GM12875 (cell line): Measurements from ENCODE around the gene GRID1.

Source experiments
- H3K4me3 ChIP-seq: one replicate; pipeline ENCODE4 v1.5.1; 2011; ENCODE audit warnings: low read depth, low read length, control low read depth
- TF ChIP-seq, protein P1 (sequence below): IDR thresholded peaks from 2 replicates; pipeline ENCODE4 v1.5.1; 2011; ENCODE audit warnings: low read depth, mild to moderate bottlenecking, control low read depth, inconsistent platforms, low read length, moderate library complexity, borderline replicate concordance; ENCODE audit not compliant: insufficient read depth

Gene GRID1

DNA sequence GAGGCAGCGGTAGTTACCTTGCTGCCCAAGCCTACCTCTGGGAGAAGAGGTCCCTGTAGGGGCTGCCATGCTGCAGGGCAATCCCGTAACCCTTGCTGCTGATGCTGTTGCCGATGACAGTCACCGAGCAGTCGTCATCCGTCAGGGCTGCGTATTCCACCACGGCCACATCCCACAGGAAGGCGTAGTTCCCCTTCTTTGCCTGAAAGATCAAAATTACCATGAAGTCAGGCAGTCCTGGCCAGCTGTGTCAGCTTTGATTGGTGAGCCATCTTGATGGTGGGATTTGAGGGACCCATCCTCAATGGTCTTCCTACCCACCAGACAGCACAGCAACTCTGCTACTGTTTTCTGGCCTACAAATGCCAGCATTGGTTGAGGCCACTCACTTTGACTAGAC lies 746.8 kb downstream of the GRID1 start:
- TF ChIP-seq, protein P1, sequence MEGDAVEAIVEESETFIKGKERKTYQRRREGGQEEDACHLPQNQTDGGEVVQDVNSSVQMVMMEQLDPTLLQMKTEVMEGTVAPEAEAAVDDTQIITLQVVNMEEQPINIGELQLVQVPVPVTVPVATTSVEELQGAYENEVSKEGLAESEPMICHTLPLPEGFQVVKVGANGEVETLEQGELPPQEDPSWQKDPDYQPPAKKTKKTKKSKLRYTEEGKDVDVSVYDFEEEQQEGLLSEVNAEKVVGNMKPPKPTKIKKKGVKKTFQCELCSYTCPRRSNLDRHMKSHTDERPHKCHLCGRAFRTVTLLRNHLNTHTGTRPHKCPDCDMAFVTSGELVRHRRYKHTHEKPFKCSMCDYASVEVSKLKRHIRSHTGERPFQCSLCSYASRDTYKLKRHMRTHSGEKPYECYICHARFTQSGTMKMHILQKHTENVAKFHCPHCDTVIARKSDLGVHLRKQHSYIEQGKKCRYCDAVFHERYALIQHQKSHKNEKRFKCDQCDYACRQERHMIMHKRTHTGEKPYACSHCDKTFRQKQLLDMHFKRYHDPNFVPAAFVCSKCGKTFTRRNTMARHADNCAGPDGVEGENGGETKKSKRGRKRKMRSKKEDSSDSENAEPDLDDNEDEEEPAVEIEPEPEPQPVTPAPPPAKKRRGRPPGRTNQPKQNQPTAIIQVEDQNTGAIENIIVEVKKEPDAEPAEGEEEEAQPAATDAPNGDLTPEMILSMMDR = no peak
- H3K4me3 ChIP-seq = no peak overlapping the region

DNA sequence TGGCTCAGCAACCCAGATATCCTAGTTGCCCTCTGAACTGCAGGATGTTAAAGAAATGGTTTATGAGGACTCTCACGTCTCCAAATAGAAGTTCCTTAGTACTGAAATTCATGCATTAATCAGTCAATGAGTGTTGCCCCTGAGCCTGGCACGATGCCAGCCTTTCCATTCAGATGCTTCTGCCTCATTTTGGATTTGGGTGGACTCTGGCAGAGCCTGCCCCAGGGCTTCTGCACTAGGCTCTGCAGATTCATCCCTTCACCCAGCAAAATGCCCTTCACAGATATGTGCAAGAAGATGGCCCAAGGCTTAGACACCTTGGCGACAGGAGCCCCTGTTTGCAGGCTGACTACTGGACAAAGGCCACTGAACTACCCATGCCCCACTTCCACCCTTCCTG lies 747.8 kb downstream of the GRID1 start:
- H3K4me3 ChIP-seq = no peak overlapping the region
- TF ChIP-seq, protein P1 = no peak

DNA sequence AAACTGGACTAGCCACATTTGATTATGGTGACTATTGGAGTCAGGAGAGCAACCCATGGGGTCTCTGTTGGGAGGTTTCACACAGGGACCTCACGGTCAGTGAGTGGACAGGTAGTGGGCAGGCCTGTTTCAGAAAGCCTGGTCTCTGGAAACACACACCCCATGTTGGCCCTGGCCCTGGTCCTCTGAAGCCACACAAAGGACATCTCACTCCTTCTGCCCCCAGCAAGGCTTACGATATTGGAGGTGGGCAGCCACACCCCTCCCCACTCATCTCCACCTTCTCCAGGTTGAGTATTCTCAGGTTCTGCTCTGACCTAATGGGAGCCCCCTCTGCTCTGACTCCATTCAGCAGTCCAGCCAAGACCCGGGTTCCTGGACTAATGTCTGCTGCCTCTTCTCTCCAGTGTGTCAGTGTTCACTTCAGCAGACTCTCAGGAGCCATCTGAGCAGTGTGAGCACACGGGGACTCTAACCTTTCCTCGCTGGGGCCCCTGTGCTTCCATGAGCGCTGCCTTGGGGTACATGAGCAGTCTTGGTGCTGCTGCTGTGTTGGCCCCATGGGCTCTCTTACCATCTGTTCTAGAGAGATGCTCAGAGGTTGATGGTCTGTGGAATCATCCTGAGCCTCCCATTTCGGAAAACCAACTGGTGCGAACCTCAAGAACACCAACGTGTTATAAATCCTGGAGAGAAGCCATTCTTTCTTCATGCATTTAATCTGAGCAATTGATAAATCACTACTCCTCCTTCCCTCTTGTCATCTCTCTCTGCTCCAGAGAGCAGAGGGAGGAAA lies 748.6 kb downstream of the GRID1 start:
- TF ChIP-seq, protein P1 = no peak
- H3K4me3 ChIP-seq = no peak overlapping the region

DNA sequence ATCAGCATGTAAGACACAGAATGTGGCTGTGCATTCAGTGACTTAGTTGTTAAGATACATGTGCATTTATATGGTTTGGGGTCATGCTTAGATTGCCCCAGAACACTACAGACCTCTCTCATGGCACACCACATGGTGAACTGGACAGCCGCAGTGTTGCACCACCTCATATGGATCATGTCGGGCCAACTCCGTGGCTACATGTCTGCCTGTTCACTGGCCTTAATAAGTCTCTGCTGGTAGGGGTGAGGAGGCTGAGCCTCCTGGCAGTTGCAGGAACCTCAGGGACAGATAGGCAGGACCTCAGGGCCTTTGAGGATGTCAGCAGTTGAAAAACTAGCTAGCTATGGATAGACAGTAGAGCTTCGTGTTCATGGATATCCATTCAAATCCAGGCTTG lies 751.0 kb downstream of the GRID1 start:
- TF ChIP-seq, protein P1 = no peak
- no peak overlapping the region for H3K4me3 ChIP-seq

DNA sequence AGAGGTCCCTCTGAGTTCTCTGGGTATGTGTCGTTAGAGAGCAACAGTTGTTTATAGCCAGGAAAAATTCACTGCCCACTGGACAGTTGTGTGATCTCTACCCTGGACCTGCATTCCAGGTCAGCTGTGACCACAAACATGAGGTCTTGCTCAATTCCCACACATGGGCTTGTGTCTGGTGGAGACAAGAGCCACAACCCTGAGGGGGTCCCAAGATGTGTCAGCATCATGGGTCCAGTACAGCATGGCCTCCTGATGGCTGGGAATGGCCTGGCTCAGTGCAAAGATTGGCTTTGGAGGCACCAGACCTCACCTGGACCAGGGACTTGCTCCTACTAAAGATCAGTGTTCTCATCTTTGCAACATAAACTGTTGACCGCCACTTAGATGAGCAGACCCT lies 751.6 kb downstream of the GRID1 start:
- TF ChIP-seq, protein P1 = no peak
- no peak overlapping the region for H3K4me3 ChIP-seq

DNA sequence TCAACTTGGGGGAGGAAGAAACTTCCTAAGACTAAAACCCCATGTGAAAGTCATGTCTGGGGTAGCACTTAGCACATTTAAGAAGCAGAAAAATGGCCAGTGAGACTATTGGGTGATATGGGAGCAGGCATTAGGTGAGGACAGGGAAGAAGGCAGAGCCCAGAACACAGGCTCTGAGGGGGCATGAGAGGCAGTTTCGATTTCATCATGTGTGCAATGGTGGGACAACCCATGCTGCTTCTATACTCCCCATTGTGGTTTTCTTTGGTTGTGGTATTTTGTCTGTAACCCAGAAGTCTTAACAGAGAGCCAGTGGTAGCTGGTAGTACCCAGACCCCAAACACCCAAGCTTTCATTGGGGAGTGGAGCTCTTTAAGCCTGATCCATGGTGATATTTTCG lies 752.0 kb downstream of the GRID1 start:
- TF ChIP-seq, protein P1 = no peak
- no peak overlapping the region for H3K4me3 ChIP-seq

DNA sequence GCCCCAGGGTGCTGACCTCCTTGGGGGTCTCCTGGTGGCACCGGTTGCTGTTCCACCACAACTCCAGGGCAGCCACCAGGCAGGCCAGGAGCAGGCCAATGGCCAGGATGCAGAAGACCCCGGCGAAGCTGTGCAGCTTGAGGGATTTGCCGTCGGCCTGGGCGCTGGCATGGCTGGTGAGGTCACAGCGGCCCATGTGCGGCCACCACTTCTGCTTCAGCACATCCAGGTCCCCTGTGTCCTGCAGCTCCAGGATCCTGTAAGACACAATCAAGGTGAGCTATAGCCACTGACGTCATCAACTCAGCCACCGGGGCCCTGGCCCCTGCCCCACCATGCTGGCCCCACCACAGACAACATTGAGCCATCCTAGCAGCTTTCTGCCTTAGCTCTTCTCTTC lies 753.2 kb downstream of the GRID1 start:
- TF ChIP-seq, protein P1 = no peak
- H3K4me3 ChIP-seq = no peak overlapping the region
